PFSK-1 (cell line): ENCODE results near the gene USF3.

Source experiments
- POLR2AphosphoS5 ChIP-seq: IDR thresholded peaks from 2 replicates; pipeline ENCODE4 v1.6.1; 2012; ENCODE audit warnings: low read depth, mild to moderate bottlenecking, control low read depth, low read length, moderate library complexity
- SIN3A ChIP-seq: IDR thresholded peaks from 2 replicates; pipeline ENCODE4 v1.6.1; 2012; ENCODE audit warnings: mild to moderate bottlenecking, low read length, moderate library complexity, borderline replicate concordance; ENCODE audit not compliant: insufficient read depth
- TAF1 ChIP-seq: IDR thresholded peaks from 2 replicates; pipeline ENCODE4 v1.6.1; 2012; ENCODE audit warnings: low read length, control low read depth, borderline replicate concordance; ENCODE audit not compliant: insufficient read depth
- TF ChIP-seq, protein P1 (sequence below), 2 experiments: IDR thresholded peaks; 2 replicates each; pipeline versions ENCODE4 v1.6.1 to v1.8.0; 2011 to 2012; ENCODE audit warnings: low read depth in 2 of 2, low read length in 2 of 2, control low read depth in 1 of 2, inconsistent platforms in 1 of 2, mild to moderate bottlenecking in 1 of 2, moderate library complexity in 1 of 2; ENCODE audit not compliant: insufficient read depth in 1 of 2

GRCh38 chr3:113634782-113635474 is 61.5 kb downstream of the USF3 start:
- no peak for TF ChIP-seq POLR2AphosphoS5
- TF ChIP-seq, protein P1, sequence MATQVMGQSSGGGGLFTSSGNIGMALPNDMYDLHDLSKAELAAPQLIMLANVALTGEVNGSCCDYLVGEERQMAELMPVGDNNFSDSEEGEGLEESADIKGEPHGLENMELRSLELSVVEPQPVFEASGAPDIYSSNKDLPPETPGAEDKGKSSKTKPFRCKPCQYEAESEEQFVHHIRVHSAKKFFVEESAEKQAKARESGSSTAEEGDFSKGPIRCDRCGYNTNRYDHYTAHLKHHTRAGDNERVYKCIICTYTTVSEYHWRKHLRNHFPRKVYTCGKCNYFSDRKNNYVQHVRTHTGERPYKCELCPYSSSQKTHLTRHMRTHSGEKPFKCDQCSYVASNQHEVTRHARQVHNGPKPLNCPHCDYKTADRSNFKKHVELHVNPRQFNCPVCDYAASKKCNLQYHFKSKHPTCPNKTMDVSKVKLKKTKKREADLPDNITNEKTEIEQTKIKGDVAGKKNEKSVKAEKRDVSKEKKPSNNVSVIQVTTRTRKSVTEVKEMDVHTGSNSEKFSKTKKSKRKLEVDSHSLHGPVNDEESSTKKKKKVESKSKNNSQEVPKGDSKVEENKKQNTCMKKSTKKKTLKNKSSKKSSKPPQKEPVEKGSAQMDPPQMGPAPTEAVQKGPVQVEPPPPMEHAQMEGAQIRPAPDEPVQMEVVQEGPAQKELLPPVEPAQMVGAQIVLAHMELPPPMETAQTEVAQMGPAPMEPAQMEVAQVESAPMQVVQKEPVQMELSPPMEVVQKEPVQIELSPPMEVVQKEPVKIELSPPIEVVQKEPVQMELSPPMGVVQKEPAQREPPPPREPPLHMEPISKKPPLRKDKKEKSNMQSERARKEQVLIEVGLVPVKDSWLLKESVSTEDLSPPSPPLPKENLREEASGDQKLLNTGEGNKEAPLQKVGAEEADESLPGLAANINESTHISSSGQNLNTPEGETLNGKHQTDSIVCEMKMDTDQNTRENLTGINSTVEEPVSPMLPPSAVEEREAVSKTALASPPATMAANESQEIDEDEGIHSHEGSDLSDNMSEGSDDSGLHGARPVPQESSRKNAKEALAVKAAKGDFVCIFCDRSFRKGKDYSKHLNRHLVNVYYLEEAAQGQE (IDR thresholded peaks at IDR 0.05; ENCODE audit: insufficient read depth in 1 of 2, low read depth in 2 of 2, low read length in 2 of 2) = no peak
- no peak for TF ChIP-seq SIN3A
- TF ChIP-seq TAF1 = no peak
